ENCODE data around the gene BANK1.

BANK1 gene

DNA sequence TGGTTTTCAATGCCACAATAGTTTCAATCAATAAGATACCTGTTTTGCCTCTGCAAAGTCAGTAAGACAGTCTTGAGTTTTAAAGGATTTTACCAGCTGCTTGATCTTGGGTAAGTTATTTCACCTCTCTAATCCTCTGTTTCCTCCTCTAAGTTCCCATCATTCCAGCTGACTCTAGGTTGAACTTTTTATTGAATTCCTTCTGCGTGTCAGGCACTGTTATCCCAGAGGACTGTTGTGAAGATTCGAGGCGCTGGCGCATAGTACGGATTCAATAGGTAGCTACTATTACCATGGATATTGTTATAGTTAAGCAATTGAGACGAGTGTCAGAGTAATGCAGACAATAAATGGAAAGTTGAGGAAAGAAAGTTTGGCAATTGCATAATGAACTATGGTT, 179.4 kb downstream of the BANK1 start:
- H3K4me2 ChIP-seq (ENCODE audit: low read length): no peak overlapping the region
- no peak overlapping the region for H3K9ac ChIP-seq (ENCODE audit: low read length)
- no peaks in the 10 kb centered on the region for H3K36me3 ChIP-seq (ENCODE audit: insufficient read depth, low read length)
- no peaks in the 10 kb centered on the region for H3K4me1 ChIP-seq (ENCODE audit: insufficient read depth, low read length, severe bottlenecking)
- H3K27ac ChIP-seq (ENCODE audit: low read depth, low read length, poor library complexity, severe bottlenecking): no peak overlapping the region
- H4K20me1 ChIP-seq (ENCODE audit: insufficient read depth, low read length): no peaks in the 10 kb centered on the region
- TF ChIP-seq EZH2 (IDR thresholded peaks at IDR 0.05; ENCODE audit: borderline replicate concordance, low read length): no peak
- TF ChIP-seq, protein P1, sequence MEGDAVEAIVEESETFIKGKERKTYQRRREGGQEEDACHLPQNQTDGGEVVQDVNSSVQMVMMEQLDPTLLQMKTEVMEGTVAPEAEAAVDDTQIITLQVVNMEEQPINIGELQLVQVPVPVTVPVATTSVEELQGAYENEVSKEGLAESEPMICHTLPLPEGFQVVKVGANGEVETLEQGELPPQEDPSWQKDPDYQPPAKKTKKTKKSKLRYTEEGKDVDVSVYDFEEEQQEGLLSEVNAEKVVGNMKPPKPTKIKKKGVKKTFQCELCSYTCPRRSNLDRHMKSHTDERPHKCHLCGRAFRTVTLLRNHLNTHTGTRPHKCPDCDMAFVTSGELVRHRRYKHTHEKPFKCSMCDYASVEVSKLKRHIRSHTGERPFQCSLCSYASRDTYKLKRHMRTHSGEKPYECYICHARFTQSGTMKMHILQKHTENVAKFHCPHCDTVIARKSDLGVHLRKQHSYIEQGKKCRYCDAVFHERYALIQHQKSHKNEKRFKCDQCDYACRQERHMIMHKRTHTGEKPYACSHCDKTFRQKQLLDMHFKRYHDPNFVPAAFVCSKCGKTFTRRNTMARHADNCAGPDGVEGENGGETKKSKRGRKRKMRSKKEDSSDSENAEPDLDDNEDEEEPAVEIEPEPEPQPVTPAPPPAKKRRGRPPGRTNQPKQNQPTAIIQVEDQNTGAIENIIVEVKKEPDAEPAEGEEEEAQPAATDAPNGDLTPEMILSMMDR (IDR thresholded peaks at IDR 0.05; ENCODE audit: low read length): no peak
- no peak overlapping the region for H2AFZ ChIP-seq (ENCODE audit: low read length)
- H3K79me2 ChIP-seq (ENCODE audit: insufficient read depth, low read length): no peaks in the 10 kb centered on the region
- no peaks in the 10 kb centered on the region for H3K27me3 ChIP-seq (ENCODE audit: insufficient read depth, low read length)
- H3K4me3 ChIP-seq (ENCODE audit: low read depth, low read length, poor library complexity, severe bottlenecking): no peak overlapping the region
- no peaks in the 10 kb centered on the region for H3F3A ChIP-seq (ENCODE audit: insufficient read depth, low read length)
- no peaks in the 10 kb centered on the region for H3K9me2 ChIP-seq (ENCODE audit: low read depth, low read length)
- no peaks in the 10 kb centered on the region for H3K9me3 ChIP-seq (ENCODE audit: low read length)

DNA sequence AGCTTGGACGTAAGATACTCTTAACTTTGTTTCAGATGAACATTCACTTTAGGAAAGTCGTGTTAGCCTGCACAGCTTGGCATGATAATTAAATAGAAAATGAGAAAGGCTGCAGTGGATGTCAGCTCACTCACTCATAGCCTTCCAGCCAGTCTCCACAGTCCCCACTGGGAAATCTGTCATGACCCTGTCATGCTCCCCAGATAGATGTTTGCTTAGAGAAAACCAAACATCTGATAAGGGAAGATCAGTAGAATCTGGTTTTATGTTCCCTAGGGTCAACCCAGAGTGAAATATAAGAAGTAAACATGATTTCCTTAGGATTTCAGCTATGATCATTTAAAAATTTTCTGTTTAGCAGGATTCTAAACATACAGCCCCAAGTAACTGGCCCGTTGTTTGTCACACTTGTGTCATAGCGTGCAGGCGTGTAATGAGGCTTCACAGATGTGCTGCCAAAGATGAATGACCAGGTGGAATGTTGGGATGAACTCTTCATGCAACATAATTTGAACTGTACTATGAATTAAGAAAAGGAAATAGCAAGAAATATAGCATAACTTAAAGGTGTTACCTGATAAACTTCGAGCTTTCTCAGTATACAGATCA, 180.1 kb downstream of the BANK1 start:
- H3K27ac ChIP-seq (ENCODE audit: low read depth, low read length, poor library complexity, severe bottlenecking): no peak overlapping the region
- H3K9me3 ChIP-seq (ENCODE audit: low read length): no peaks in the 10 kb centered on the region
- no peaks in the 10 kb centered on the region for H3K27me3 ChIP-seq (ENCODE audit: insufficient read depth, low read length)
- H3K9me2 ChIP-seq (ENCODE audit: low read depth, low read length): no peaks in the 10 kb centered on the region
- H3K9ac ChIP-seq (ENCODE audit: low read length): no peak overlapping the region
- TF ChIP-seq, protein P1 (IDR thresholded peaks at IDR 0.05; ENCODE audit: low read length): no peak
- no peak for TF ChIP-seq EZH2 (IDR thresholded peaks at IDR 0.05; ENCODE audit: borderline replicate concordance, low read length)
- H3K79me2 ChIP-seq (ENCODE audit: insufficient read depth, low read length): no peaks in the 10 kb centered on the region
- no peaks in the 10 kb centered on the region for H3K36me3 ChIP-seq (ENCODE audit: insufficient read depth, low read length)
- H3K4me3 ChIP-seq (ENCODE audit: low read depth, low read length, poor library complexity, severe bottlenecking): no peak overlapping the region
- H4K20me1 ChIP-seq (ENCODE audit: insufficient read depth, low read length): no peaks in the 10 kb centered on the region
- no peaks in the 10 kb centered on the region for H3K4me1 ChIP-seq (ENCODE audit: insufficient read depth, low read length, severe bottlenecking)
- no peak overlapping the region for H3K4me2 ChIP-seq (ENCODE audit: low read length)
- H2AFZ ChIP-seq (ENCODE audit: low read length): no peak overlapping the region
- H3F3A ChIP-seq (ENCODE audit: insufficient read depth, low read length): no peaks in the 10 kb centered on the region

DNA sequence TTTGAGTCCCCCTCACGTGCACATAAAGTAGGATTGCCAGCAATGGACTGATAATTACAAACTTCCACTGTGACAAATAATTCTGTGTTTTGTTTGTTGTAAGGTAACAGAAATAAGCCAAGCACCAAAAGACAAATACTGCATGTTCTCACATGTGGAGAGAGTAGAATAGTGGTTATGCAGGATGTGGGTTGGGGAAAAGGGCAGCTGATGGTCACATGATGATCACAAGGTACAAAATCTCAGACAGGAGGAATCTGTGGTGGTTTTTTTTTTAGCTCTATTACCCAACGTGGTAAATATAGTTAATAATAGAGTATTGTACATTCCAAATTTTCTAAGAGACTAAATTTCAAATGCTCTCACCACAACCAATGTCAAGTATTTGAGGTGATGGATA, 182.3 kb downstream of the BANK1 start:
- Histone ChIP-seq H3K27ac (ENCODE audit: low read depth, low read length, poor library complexity, severe bottlenecking) (no peak overlapping the region), H3K4me3 (ENCODE audit: low read depth, low read length, poor library complexity, severe bottlenecking) (no peak overlapping the region), H3K9ac (ENCODE audit: low read length) (no peak overlapping the region), H3K4me2 (ENCODE audit: low read length) (no peak overlapping the region), H3K79me2 (ENCODE audit: insufficient read depth, low read length) (no peaks in the 10 kb centered on the region), H3K9me3 (ENCODE audit: low read length) (no peaks in the 10 kb centered on the region), H3F3A (ENCODE audit: insufficient read depth, low read length) (no peaks in the 10 kb centered on the region), H3K4me1 (ENCODE audit: insufficient read depth, low read length, severe bottlenecking) (no peaks in the 10 kb centered on the region), H4K20me1 (ENCODE audit: insufficient read depth, low read length) (no peaks in the 10 kb centered on the region), H3K9me2 (ENCODE audit: low read depth, low read length) (no peaks in the 10 kb centered on the region), H3K36me3 (ENCODE audit: insufficient read depth, low read length) (no peaks in the 10 kb centered on the region), H2AFZ (ENCODE audit: low read length) (no peak overlapping the region), H3K27me3 (ENCODE audit: insufficient read depth, low read length) (no peaks in the 10 kb centered on the region)
- no peak for TF ChIP-seq EZH2 (IDR thresholded peaks at IDR 0.05; ENCODE audit: borderline replicate concordance, low read length)
- TF ChIP-seq, protein P1 (IDR thresholded peaks at IDR 0.05; ENCODE audit: low read length): no peak

Measured in OCI-LY1 (cell line).